Activated CD4-positive, alpha-beta memory T cell treated with anti-CD3 and anti-CD28 coated beads for 36 hours (primary cell): ENCODE data around the gene CYFIP1. TPM values are rescaled to one million over a fixed set of nuclear protein-coding genes. Genes with fewer than 3 reads are reported as not detected.

Experiments
- CTCF ChIA-PET: fragments of 350-600 bp; sonication (Branson Sonifier 250); formaldehyde crosslinking; loops from one replicate; lab custom pipeline; 2021; ENCODE audit warnings: antibody characterized with exemption, inconsistent platforms; lab: Charles Lee
- POLR2A ChIA-PET: fragments of 350-600 bp; sonication (Branson Sonifier 250); formaldehyde crosslinking; loops from one replicate; lab custom pipeline; 2021; ENCODE audit warnings: antibody characterized with exemption; lab: Charles Lee
- DNase-seq: peaks from one replicate; pipeline ENCODE4 v3.0.0-alpha.2; 2020
- H3K27ac Mint-ChIP-seq: one replicate; pipeline ENCODE4 v1.8.0; 2021; ENCODE audit warnings: mixed read lengths
- H3K27me3 Mint-ChIP-seq: one replicate; pipeline ENCODE4 v1.8.0; 2021; ENCODE audit warnings: mixed read lengths
- H3K36me3 Mint-ChIP-seq: one replicate; pipeline ENCODE4 v1.8.0; 2021; ENCODE audit warnings: mixed read lengths
- H3K4me1 Mint-ChIP-seq: one replicate; pipeline ENCODE4 v1.8.0; 2021; ENCODE audit warnings: low read depth, mixed read lengths
- H3K4me3 Mint-ChIP-seq: one replicate; pipeline ENCODE4 v1.8.0; 2021; ENCODE audit warnings: mild to moderate bottlenecking, mixed read lengths
- H3K9me3 Mint-ChIP-seq: one replicate; pipeline ENCODE4 v1.8.0; 2021; ENCODE audit warnings: mixed read lengths
- intact Hi-C: fragments of 100-400 bp; cut with micrococcal nuclease; formaldehyde crosslinking; loops from one replicate; pipeline ENCODE4 v1.15.1; 2023
- total RNA-seq, 2 experiments: library from RNA; stranded (reverse); gene quantifications; one replicate each; pipeline ENCODE4 v1.2.3, GENCODE V29; 2021

CYFIP1 gene
- total RNA-seq, 2 experiments from 2014 or later: 55.8 to 57.3 TPM

DNA sequence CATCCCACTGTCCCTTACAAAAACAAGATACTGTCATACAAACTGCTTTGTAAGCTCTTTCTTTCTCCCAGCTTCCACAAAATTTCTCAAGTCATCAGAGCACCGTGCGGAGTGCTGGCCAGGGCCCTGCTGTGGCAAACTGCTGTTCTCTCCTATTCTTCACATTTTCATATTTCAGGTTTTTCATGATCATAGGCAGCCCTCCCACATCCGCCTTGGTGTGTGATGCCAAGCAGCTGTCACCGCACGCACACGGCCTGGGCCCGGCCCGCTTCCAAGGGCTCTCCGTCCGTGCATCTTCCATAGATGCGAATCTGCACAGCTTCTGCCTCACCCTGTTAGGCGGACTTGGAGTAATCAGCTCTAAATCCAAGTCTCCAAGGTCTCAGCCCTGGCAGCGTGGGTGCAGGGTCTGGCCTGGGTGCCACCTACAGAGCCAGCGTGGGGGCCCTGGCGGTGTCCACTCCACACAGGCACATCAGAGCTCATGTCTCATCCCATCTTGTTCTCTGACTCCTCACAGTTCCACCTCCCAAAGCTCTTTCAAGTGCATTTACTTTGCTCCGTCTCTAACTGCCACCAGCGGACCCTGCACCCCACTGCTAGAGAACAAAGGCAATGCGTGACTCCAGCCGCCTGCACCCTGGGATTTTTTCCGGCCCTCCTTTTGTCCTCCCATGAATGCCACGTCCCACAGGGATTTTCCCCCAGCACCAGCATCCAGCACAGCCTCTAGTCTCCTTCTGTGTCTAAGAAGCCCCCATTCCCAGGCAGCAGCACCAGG is 27.2 kb downstream of the CYFIP1 start:
- POLR2A ChIA-PET: no interaction called here
- intact Hi-C loops: no loop called here
- no peak overlapping the region for H3K27ac Mint-ChIP-seq

DNA sequence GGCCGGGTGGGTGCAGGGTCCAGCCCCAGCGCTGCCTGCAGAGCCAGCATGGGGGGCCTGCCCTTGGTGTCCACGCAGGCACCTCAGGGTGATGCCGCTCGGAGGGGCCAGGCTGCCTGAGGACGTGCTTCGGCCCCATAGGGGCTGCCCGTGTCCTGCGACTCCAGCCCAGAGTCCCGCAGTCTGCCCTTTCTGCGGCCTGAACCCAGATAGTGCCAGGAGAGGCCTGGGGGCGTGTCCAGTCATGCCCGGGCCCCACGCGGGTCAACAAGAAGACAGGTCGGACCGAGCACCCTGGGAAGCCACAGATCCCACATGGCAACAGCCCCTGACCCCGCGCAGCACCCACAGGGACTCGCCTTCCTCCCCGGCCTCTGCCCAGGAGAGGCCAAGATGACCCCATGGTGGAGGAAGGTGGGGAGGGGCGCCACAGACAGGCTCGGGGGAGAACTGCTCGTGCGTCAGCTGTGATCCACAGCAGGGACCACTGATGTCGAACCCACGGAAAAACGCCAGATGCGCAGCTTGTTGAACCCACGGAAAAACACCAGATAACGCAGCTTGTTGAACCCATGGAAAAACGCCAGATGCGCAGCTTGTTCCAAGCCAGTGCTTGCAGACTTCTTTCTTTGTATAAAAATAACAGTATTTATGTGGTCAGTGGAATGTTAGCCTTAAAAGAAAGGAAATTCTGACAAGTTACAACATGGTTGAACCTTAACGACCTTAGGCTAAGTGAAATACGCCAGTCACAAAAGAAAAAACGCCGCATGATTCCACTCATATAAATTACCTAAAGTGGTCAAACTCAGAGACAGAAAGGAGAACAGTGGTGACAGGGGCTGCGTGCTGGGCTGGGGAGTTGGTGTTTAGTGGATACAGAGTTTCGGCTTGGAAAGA is 28.5 kb downstream of the CYFIP1 start:
- no peaks in the 10 kb centered on the region for H3K36me3 Mint-ChIP-seq
- peaks cover 13% of the 10 kb centered on the region for H3K4me1 Mint-ChIP-seq
- no peaks in the 10 kb centered on the region for H3K9me3 Mint-ChIP-seq
- no peak overlapping the region for H3K4me3 Mint-ChIP-seq
- DNase-seq: no peak
- ChIA-PET CTCF (no interaction called here), POLR2A (no interaction called here)
- H3K27ac Mint-ChIP-seq: no peak overlapping the region
- intact Hi-C loops: no loop called here
- peaks cover 3% of the 10 kb centered on the region for H3K27me3 Mint-ChIP-seq

More for the DNA sequence above, 27.2 kb downstream of the CYFIP1 start:
- peaks cover 3% of the 10 kb centered on the region for H3K27me3 Mint-ChIP-seq
- CTCF ChIA-PET: no interaction called here
- no peak overlapping the region for H3K4me3 Mint-ChIP-seq
- H3K9me3 Mint-ChIP-seq: no peaks in the 10 kb centered on the region
- H3K4me1 Mint-ChIP-seq: peaks cover 13% of the 10 kb centered on the region
- H3K36me3 Mint-ChIP-seq: no peaks in the 10 kb centered on the region
- no peak for DNase-seq

DNA sequence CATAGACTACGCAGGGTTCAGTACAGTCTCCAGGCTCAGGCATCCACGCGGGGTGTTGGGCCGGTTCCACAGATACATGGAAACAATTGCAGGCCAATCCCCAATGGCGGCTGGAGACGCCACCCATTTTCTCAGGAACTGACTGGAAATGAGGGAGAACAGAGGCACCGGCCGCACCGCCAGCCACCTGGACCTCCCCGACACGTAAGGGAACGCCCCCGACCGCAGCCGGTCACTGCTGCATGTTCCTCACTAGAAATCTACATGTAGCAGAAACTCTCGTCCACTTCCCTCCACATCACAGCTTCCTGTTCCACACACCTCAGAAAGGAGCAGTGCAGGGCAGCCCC is 29.2 kb downstream of the CYFIP1 start:
- Mint-ChIP-seq H3K27me3 (peaks cover 3% of the 10 kb centered on the region), H3K36me3 (no peaks in the 10 kb centered on the region), H3K4me1 (peaks cover 13% of the 10 kb centered on the region), H3K4me3 (no peak overlapping the region), H3K9me3 (no peaks in the 10 kb centered on the region), H3K27ac (no peak overlapping the region)
- ChIA-PET POLR2A (no interaction called here), CTCF (no interaction called here)
- intact Hi-C loops: no loop called here
- no peak for DNase-seq

DNA sequence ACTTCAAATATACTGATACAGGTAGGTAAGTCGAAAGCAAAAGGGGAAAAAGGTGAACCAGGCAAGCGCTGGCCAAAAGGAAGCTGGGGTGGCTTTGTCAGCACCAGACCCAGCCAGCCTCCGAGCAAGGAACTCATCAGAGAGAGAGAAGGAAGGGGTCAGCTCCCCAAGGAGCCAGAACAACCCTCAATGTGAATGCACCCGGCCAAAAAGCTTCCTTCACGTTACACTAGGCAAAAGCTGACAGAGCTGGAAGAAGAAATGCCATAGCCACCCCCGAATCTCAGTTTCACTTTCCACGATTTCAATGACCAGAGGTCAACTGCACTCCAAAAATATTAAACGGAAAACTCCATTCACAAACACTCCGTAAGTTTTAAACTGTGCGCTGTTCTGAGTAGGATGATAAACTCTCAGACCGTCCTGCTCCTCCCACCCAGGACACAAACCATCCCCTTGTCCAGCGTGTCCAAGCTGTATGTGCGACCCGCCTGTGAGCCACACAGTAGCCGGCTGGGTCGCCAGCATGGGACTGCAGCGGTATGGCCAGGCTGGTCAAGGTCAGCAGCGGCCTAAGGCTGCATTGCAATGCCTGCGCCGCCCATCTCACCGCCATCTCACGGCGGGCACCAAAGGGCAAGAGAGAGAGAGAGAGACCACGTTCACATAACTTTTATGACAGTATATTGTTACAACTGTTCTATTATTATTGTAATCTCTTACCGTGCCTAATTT is 29.7 kb downstream of the CYFIP1 start:
- intact Hi-C loops: no loop called here
- ChIA-PET CTCF (no interaction called here), POLR2A (no interaction called here)
- Mint-ChIP-seq H3K4me1 (peaks cover 13% of the 10 kb centered on the region), H3K9me3 (no peaks in the 10 kb centered on the region), H3K36me3 (no peaks in the 10 kb centered on the region), H3K27me3 (peaks cover 3% of the 10 kb centered on the region), H3K27ac (no peak overlapping the region), H3K4me3 (no peak overlapping the region)
- no peak for DNase-seq

DNA sequence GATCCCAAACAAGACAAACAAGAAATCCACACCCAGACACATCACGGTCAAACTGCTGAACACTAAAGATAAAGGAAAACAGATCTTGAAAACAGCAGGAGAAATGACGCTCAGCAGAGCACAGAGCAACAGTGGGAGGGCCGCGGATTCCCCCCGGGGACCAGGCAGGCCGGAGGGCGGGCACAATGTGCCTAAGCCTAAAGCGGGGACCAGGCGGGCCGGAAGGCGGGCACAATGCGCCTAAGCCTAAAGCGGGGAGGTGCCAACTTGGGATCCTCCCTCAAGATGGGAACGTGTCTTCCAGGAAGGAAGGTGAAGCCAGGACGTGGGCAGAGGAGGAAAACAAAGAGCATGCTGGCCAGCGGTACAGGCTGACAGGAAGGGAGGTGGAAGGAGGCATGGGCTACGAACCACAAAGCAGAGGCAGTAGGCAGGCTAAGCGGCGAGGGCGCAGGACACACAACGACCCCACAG is 31.1 kb downstream of the CYFIP1 start:
- Mint-ChIP-seq H3K27ac (no peak overlapping the region), H3K4me1 (peaks cover 13% of the 10 kb centered on the region), H3K9me3 (no peaks in the 10 kb centered on the region), H3K4me3 (no peak overlapping the region), H3K27me3 (peaks cover 3% of the 10 kb centered on the region), H3K36me3 (no peaks in the 10 kb centered on the region)
- intact Hi-C loops: no loop called here
- CTCF ChIA-PET: no interaction called here
- peak; percentile 32 for DNase-seq
- POLR2A ChIA-PET: no interaction called here

DNA sequence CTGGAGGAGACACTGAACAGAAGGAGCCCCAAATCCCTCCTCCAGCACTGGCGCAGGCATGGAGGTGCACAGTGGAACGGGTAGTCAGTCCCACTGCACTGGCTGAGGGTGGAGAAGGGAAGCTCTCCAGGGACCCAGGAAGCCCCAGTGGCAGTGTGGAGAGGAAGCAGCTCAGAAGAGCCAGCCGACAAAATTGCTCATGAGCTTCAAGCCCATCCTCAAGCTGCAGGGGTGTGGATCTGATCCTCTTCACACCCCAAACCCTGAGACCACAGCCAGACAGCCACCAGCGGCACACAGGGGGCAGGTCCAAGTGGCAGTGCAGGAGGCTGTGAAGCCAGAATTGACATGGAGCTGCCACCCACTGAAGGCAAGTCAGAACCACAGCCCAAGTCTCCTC is 32.1 kb downstream of the CYFIP1 start:
- DNase-seq: no peak
- Mint-ChIP-seq H3K4me1 (peaks cover 13% of the 10 kb centered on the region), H3K9me3 (no peaks in the 10 kb centered on the region), H3K4me3 (no peak overlapping the region), H3K36me3 (peaks cover 6% of the 10 kb centered on the region), H3K27ac (no peak overlapping the region), H3K27me3 (peaks cover 3% of the 10 kb centered on the region)
- POLR2A ChIA-PET: no interaction called here
- intact Hi-C loops: no loop called here
- CTCF ChIA-PET: no interaction called here

DNA sequence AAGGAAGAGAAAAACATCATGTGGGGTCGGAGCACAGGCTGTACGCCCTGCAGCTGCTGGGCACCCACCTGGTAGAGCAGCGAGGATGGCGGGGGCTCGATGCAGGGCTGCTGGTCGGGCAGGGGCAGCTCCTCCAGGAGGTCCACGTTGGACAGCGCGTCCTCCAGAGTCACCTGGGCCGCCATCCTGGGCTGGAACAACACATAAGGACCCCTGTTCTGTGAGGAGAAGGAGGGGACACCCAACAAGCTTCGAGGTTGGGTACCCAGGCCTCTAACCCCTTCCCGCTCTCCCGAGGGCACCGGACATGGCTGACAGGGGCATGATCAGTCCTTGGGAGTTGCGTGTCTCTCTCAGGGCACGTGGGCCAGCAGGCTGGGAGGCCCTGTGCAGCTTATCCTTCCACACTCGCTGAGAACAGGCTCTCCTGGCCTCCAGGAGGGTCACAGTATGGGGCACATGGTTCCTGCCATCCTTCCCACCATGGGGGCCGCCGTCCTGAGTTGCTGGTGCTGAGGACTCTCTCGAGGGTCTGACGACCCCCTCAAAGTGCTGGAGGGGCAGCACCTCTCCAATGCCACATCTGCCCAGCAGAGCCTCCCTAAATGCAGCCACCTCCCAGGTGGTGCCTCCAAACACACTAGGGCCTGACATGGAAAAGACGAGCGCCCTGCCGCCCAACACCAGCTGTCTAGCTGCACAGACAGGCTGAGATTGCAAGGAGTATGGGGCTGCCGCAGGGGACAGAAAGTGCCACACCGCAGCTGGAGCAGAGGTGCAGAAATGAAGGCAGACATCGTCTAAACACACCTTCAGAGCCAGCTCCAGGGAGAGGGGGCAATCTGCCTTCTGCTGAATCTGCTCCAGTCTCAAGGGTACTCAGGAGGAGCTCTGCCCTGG is 32.8 kb downstream of the CYFIP1 start:
- H3K27ac Mint-ChIP-seq: no peak overlapping the region
- CTCF ChIA-PET: no interaction called here
- POLR2A ChIA-PET: no interaction called here

DNA sequence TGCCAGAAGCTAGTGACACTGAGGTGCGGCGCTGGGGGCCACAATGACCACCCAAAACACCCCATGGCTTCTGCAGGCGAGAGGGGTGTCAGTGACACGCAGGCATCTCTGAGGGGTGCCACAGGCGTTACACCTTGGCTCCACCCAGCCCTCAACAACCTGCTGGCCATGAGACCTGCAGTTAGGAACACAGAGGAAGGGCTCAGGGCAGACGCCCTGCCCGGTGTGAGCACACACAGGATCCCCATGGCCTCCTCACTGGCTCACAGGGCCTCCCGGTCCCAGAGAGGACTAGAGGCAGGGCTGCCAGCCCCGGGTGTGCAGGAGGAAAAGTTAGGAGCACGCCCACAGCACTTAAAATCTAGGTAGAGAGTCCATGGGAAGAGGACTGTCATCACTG is 35.1 kb downstream of the CYFIP1 start:
- H3K4me1 Mint-ChIP-seq: peaks cover 9% of the 10 kb centered on the region
- no peak overlapping the region for H3K4me3 Mint-ChIP-seq
- H3K36me3 Mint-ChIP-seq: peaks cover 6% of the 10 kb centered on the region
- H3K27me3 Mint-ChIP-seq: peaks cover 3% of the 10 kb centered on the region
- DNase-seq: no peak
- intact Hi-C loops: no loop called here
- POLR2A ChIA-PET: no interaction called here
- CTCF ChIA-PET: no interaction called here
- H3K9me3 Mint-ChIP-seq: no peaks in the 10 kb centered on the region
- H3K27ac Mint-ChIP-seq: no peak overlapping the region

More for the DNA sequence above, 32.8 kb downstream of the CYFIP1 start:
- Mint-ChIP-seq H3K27me3 (peaks cover 3% of the 10 kb centered on the region), H3K9me3 (no peaks in the 10 kb centered on the region), H3K4me3 (no peak overlapping the region), H3K36me3 (peaks cover 6% of the 10 kb centered on the region), H3K4me1 (peaks cover 13% of the 10 kb centered on the region)
- DNase-seq: no peak
- intact Hi-C loops: no loop called here

DNA sequence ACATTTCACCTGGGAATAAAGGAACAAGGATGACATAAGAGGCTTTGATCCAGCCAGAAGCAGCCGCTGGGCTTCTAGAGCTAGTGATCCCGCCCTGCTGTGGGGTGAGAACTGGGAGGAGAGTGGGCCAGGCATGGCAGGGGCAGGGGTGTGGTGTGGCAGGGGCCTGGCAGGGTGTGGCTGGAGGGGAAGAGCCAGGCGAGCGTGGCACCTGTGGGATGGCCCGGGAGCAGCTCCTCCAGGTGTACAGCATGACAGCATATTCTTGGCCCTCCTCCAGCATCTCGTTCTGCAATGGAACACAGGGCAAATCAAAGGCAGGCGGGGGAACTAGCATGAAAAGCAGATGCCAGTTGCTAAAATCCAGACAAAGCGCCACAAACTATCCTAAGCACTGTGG is 35.5 kb downstream of the CYFIP1 start:
- Mint-ChIP-seq H3K4me3 (no peak overlapping the region), H3K36me3 (peaks cover 6% of the 10 kb centered on the region), H3K27ac (no peak overlapping the region), H3K4me1 (peaks cover 8% of the 10 kb centered on the region), H3K27me3 (peaks cover 3% of the 10 kb centered on the region), H3K9me3 (no peaks in the 10 kb centered on the region)
- ChIA-PET CTCF (no interaction called here), POLR2A (no interaction called here)
- intact Hi-C loops: no loop called here
- DNase-seq: no peak

DNA sequence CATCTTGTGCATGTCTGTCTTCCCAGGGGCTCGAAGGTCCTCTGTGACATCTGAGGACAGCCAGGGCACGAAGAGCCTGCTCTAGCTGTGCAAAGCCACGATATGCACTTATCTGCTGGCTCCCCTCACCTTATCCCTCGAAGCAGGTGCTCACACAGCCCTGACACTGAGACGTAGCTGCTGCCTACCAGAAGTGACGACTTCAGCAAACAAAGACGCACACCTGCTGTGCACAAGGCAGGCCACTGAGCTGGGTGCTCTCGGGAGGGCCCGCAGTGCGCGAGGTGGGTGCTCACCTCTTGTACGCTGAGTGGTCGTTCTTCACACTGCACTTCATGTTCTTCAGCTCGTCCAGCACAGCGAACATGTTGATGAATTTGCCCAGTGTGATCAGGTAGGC is 37.3 kb downstream of the CYFIP1 start:
- H3K4me3 Mint-ChIP-seq: no peak overlapping the region
- CTCF ChIA-PET: no interaction called here
- intact Hi-C loops: no loop called here
- H3K36me3 Mint-ChIP-seq: peaks cover 13% of the 10 kb centered on the region
- no peaks in the 10 kb centered on the region for H3K27me3 Mint-ChIP-seq
- POLR2A ChIA-PET: no interaction called here
- no peak overlapping the region for H3K27ac Mint-ChIP-seq
- no peak for DNase-seq
- H3K9me3 Mint-ChIP-seq: no peaks in the 10 kb centered on the region
- no peaks in the 10 kb centered on the region for H3K4me1 Mint-ChIP-seq

DNA sequence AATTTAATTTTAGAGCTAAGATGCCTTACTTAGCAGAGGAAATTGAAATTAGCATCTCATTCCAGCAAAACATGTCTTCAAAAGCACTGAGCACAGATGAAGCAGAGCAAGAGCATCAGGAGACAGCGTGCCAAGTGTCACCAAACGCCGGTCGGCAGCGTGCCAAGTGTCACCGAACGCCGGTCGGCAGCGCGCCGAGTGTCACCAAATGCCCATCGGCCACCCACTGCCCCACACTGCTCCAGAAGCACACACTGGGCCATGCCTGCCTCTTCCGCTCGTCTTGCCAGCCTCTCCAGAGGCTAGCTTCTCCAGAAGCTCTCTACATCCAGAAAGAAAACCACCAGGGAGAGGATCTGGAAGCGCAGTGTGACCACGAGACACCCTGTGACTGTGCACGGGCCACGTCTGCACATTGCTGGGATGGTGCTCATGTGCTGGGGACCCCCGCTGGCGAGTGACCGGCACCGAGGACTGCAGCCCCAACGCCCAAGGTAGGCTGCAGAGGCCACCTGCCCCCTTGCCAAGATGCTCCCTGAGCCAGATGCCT is 37.8 kb downstream of the CYFIP1 start:
- POLR2A ChIA-PET: no interaction called here
- Mint-ChIP-seq H3K27me3 (no peaks in the 10 kb centered on the region), H3K4me3 (no peak overlapping the region), H3K36me3 (peaks cover 14% of the 10 kb centered on the region), H3K4me1 (no peaks in the 10 kb centered on the region), H3K9me3 (no peaks in the 10 kb centered on the region), H3K27ac (no peak overlapping the region)
- no peak for DNase-seq
- CTCF ChIA-PET: no interaction called here
- intact Hi-C loops: no loop called here
